ENCODE results near the gene AP5B1.

AP5B1 gene

GRCh38 chr11:65790902-65791650, 10.3 kb upstream of the AP5B1 start:
- H3K14ac ChIP-seq (ENCODE audit: low read length in 2 of 2), result no peak overlapping the region
- no peak overlapping the region for H3K4ac ChIP-seq (ENCODE audit: low read depth in 1 of 2, low read length in 2 of 2)
- H3K9me3 ChIP-seq (ENCODE audit: control insufficient read depth, low read length), result no peaks in the 10 kb centered on the region
- peaks cover 17% of the 10 kb centered on the region for H3K4me1 ChIP-seq (ENCODE audit: control insufficient read depth, insufficient read depth, low read depth, low read length)
- no peak overlapping the region for H3K9ac ChIP-seq (ENCODE audit: low read length)
- H3K36me3 ChIP-seq (ENCODE audit: control insufficient read depth in 1 of 2, insufficient read depth in 2 of 2, low read depth in 1 of 2, low read length in 2 of 2), result no peaks in the 10 kb centered on the region
- no peak overlapping the region for H3K23ac ChIP-seq (ENCODE audit: low read length in 2 of 2)
- H3K27me3 ChIP-seq (ENCODE audit: control insufficient read depth in 1 of 2, insufficient read depth in 1 of 2, low read length in 2 of 2), result peaks cover 85 to 87% of the 10 kb centered on the region in 2 experiments
- no peak overlapping the region for H2AK5ac ChIP-seq (ENCODE audit: low read length, severe bottlenecking)
- no peaks in the 10 kb centered on the region for H3K79me1 ChIP-seq (replicated peaks; ENCODE audit: low read length, poor library complexity, severe bottlenecking)
- H3K4me2 ChIP-seq (ENCODE audit: low read length, poor library complexity, severe bottlenecking), result no peak overlapping the region
- no peak for DNase-seq
- 85% methylated on average over 18 of the region's 18 CpGs for WGBS
- no peak overlapping the region for H2BK12ac ChIP-seq (ENCODE audit: low read length in 2 of 2)
- no peak overlapping the region for H4K8ac ChIP-seq (ENCODE audit: low read length)
- H2BK15ac ChIP-seq (ENCODE audit: low read depth, poor library complexity, severe bottlenecking), result no peak overlapping the region
- no peak overlapping the region for H3K4me3 ChIP-seq (ENCODE audit: insufficient read depth in 1 of 2, low read depth in 1 of 2, low read length in 2 of 2)
- no peak overlapping the region for H3K18ac ChIP-seq (ENCODE audit: low read depth in 1 of 2, low read length in 2 of 2)
- H2BK120ac ChIP-seq (ENCODE audit: low read depth, low read length), result no peak overlapping the region
- no peak overlapping the region for H2AFZ ChIP-seq (ENCODE audit: low read depth, low read length)
- no peak overlapping the region for H3K27ac ChIP-seq (ENCODE audit: low read length, poor library complexity, severe bottlenecking)
- H4K91ac ChIP-seq (ENCODE audit: low read length), result no peak overlapping the region
- H2BK5ac ChIP-seq (ENCODE audit: low read depth, low read length, poor library complexity, severe bottlenecking), result no peak overlapping the region

DNA sequence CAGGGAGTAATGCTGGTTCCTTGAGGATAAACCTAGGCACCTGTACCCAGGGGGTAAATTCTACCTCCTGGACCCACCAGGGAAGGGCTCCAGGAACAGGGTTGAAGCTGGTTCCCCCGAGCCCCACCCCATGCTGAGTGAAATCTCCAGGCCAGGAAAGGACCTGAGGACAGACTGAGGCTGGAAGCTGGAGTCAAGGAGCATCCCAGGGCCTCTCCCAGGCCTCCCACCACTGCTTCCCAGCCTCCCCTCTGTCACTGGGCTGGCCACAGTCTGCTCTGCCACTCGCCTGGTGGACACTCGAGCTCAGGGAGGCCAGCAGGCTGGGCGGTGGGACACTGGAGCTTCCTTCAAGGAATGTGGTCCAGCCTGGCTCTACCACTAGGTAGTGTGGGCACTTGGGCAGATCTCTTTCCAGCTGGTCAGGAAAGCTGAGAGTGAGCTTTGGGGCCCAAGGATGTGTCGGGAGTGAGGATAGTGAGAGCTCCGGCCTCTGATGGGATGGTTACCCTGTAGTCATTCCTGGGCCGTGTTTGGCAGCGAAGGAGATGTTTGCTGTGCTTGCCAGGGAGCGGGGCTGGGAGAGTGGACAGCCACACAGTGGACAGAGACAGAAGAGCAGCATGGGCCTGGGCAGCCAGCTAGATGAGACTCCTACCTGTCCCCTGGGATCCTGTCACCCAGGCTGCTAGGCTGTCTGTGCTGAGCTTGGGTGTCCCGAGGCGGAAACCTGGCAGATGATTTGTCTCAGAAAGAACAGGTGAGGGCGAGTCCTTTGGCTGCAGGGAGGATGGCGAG, 9.5 kb upstream of the AP5B1 start:
- Histone ChIP-seq H3K79me1 (replicated peaks; ENCODE audit: low read length, poor library complexity, severe bottlenecking) (no peaks in the 10 kb centered on the region), H4K8ac (ENCODE audit: low read length) (no peak overlapping the region), H2AK5ac (ENCODE audit: low read length, severe bottlenecking) (no peak overlapping the region), H3K4me1 (ENCODE audit: control insufficient read depth, insufficient read depth, low read depth, low read length) (peaks cover 17% of the 10 kb centered on the region), H3K9me3 (ENCODE audit: control insufficient read depth, low read length) (no peaks in the 10 kb centered on the region), H2BK120ac (ENCODE audit: low read depth, low read length) (no peak overlapping the region), H3K4ac (ENCODE audit: low read depth in 1 of 2, low read length in 2 of 2) (no peak overlapping the region), H3K4me2 (ENCODE audit: low read length, poor library complexity, severe bottlenecking) (no peak overlapping the region), H3K27ac (ENCODE audit: low read length, poor library complexity, severe bottlenecking) (no peak overlapping the region), H2AFZ (ENCODE audit: low read depth, low read length) (no peak overlapping the region), H3K9ac (ENCODE audit: low read length) (no peak overlapping the region), H4K91ac (ENCODE audit: low read length) (no peak overlapping the region), H3K27me3 (ENCODE audit: control insufficient read depth in 1 of 2, insufficient read depth in 1 of 2, low read length in 2 of 2) (peaks cover 86 to 87% of the 10 kb centered on the region in 2 experiments), H2BK15ac (ENCODE audit: low read depth, poor library complexity, severe bottlenecking) (no peak overlapping the region), H3K4me3 (ENCODE audit: insufficient read depth in 1 of 2, low read depth in 1 of 2, low read length in 2 of 2) (no peak overlapping the region), H3K14ac (ENCODE audit: low read length in 2 of 2) (no peak overlapping the region), H3K18ac (ENCODE audit: low read depth in 1 of 2, low read length in 2 of 2) (no peak overlapping the region), H2BK5ac (ENCODE audit: low read depth, low read length, poor library complexity, severe bottlenecking) (no peak overlapping the region), H3K23ac (ENCODE audit: low read length in 2 of 2) (no peak overlapping the region), H3K36me3 (ENCODE audit: control insufficient read depth in 1 of 2, insufficient read depth in 2 of 2, low read depth in 1 of 2, low read length in 2 of 2) (no peaks in the 10 kb centered on the region), H2BK12ac (ENCODE audit: low read length in 2 of 2) (no peak overlapping the region)
- no peak for DNase-seq
- WGBS, result 89% methylated on average over 13 of the region's 13 CpGs

GRCh38 chr11:65789230-65790103, 8.7 kb upstream of the AP5B1 start:
- H3K27ac ChIP-seq (ENCODE audit: low read length, poor library complexity, severe bottlenecking), result no peak overlapping the region
- H3K4me1 ChIP-seq (ENCODE audit: control insufficient read depth, insufficient read depth, low read depth, low read length), result peaks cover 17% of the 10 kb centered on the region
- H3K9ac ChIP-seq (ENCODE audit: low read length), result no peak overlapping the region
- no peak for DNase-seq
- H3K9me3 ChIP-seq (ENCODE audit: control insufficient read depth, low read length), result no peaks in the 10 kb centered on the region
- no peak overlapping the region for H3K18ac ChIP-seq (ENCODE audit: low read depth in 1 of 2, low read length in 2 of 2)
- H3K14ac ChIP-seq (ENCODE audit: low read length in 2 of 2), result no peak overlapping the region
- H3K23ac ChIP-seq (ENCODE audit: low read length in 2 of 2), result no peak overlapping the region
- no peak overlapping the region for H3K4me3 ChIP-seq (ENCODE audit: insufficient read depth in 1 of 2, low read depth in 1 of 2, low read length in 2 of 2)
- no peak overlapping the region for H3K4me2 ChIP-seq (ENCODE audit: low read length, poor library complexity, severe bottlenecking)
- H3K79me1 ChIP-seq (replicated peaks; ENCODE audit: low read length, poor library complexity, severe bottlenecking), result no peaks in the 10 kb centered on the region
- peaks cover 86 to 87% of the 10 kb centered on the region in 2 experiments for H3K27me3 ChIP-seq (ENCODE audit: control insufficient read depth in 1 of 2, insufficient read depth in 1 of 2, low read length in 2 of 2)
- H2BK12ac ChIP-seq (ENCODE audit: low read length in 2 of 2), result no peak overlapping the region
- no peak overlapping the region for H2BK5ac ChIP-seq (ENCODE audit: low read depth, low read length, poor library complexity, severe bottlenecking)
- H2BK120ac ChIP-seq (ENCODE audit: low read depth, low read length), result no peak overlapping the region
- H2AK5ac ChIP-seq (ENCODE audit: low read length, severe bottlenecking), result no peak overlapping the region
- H4K91ac ChIP-seq (ENCODE audit: low read length), result no peak overlapping the region
- H3K36me3 ChIP-seq (ENCODE audit: control insufficient read depth in 1 of 2, insufficient read depth in 2 of 2, low read depth in 1 of 2, low read length in 2 of 2), result no peaks in the 10 kb centered on the region
- no peak overlapping the region for H4K8ac ChIP-seq (ENCODE audit: low read length)
- no peak overlapping the region for H2BK15ac ChIP-seq (ENCODE audit: low read depth, poor library complexity, severe bottlenecking)
- H3K4ac ChIP-seq (ENCODE audit: low read depth in 1 of 2, low read length in 2 of 2), result no peak overlapping the region
- H2AFZ ChIP-seq (ENCODE audit: low read depth, low read length), result no peak overlapping the region
- WGBS, result 80% methylated on average over 10 of the region's 14 CpGs

Data from mesenchymal stem cell (in vitro differentiated cells and primary cell).